ENCODE data around the gene NACC2. TPM values are rescaled to one million over a fixed set of nuclear protein-coding genes. Genes with fewer than 3 reads are reported as not detected.

NACC2 gene
- total RNA-seq: 11.8 TPM

- no peak for DNase-seq (ENCODE audit: low read depth in 2 of 3, low spot score in 2 of 3)
Observed at GRCh38 chr9:136095070-136096058, at the start of gene NACC2. Gene NACC2, minus strand, starts transcription at chr9:136095289. Its CDS starts 44,768 bp downstream, at chr9:136050521.

- no peak for DNase-seq (ENCODE audit: low read depth in 2 of 3, low spot score in 2 of 3)
Observed at GRCh38 chr9:136144450-136144849, 49.4 kb upstream of the NACC2 start.

GRCh38 chr9:136143215-136144001, 48.3 kb upstream of the NACC2 start:
- DNase-seq (ENCODE audit: low read depth in 2 of 3, low spot score in 2 of 3): peak in 2 of 3 donors; percentile 29 to 47

- no peak for DNase-seq (ENCODE audit: low read depth in 2 of 3, low spot score in 2 of 3)
Observed at GRCh38 chr9:136142859-136143214, 47.7 kb upstream of the NACC2 start.

- no peak for DNase-seq (ENCODE audit: low read depth in 2 of 3, low spot score in 2 of 3)
Observed at GRCh38 chr9:136142414-136142796, 47.3 kb upstream of the NACC2 start.

- no peak for DNase-seq (ENCODE audit: low read depth in 2 of 3, low spot score in 2 of 3)
Observed at GRCh38 chr9:136141682-136142413, 46.8 kb upstream of the NACC2 start.

GRCh38 chr9:136140966-136141365, 45.9 kb upstream of the NACC2 start:
- DNase-seq (ENCODE audit: low read depth in 2 of 3, low spot score in 2 of 3): no peak

- no peak for DNase-seq (ENCODE audit: low read depth in 2 of 3, low spot score in 2 of 3)
Observed at GRCh38 chr9:136140046-136140445, 45.0 kb upstream of the NACC2 start.

- peak in 1 of 3 donors; percentile 49 for DNase-seq (ENCODE audit: low read depth in 2 of 3, low spot score in 2 of 3)
Observed at GRCh38 chr9:136138566-136138965, 43.5 kb upstream of the NACC2 start.

GRCh38 chr9:136137321-136138265, 42.5 kb upstream of the NACC2 start:
- DNase-seq (ENCODE audit: low read depth in 2 of 3, low spot score in 2 of 3): no peak

GRCh38 chr9:136136127-136136925, 41.2 kb upstream of the NACC2 start:
- no peak for DNase-seq (ENCODE audit: low read depth in 2 of 3, low spot score in 2 of 3)

GRCh38 chr9:136135326-136136126, 40.4 kb upstream of the NACC2 start:
- no peak for DNase-seq (ENCODE audit: low read depth in 2 of 3, low spot score in 2 of 3)

GRCh38 chr9:136133959-136134484, 38.9 kb upstream of the NACC2 start:
- no peak for DNase-seq (ENCODE audit: low read depth in 2 of 3, low spot score in 2 of 3)

GRCh38 chr9:136133191-136133958, 38.3 kb upstream of the NACC2 start:
- DNase-seq (ENCODE audit: low read depth in 2 of 3, low spot score in 2 of 3): peak in 2 of 3 donors; percentile 52 to 63

GRCh38 chr9:136132512-136133050, 37.5 kb upstream of the NACC2 start:
- DNase-seq (ENCODE audit: low read depth in 2 of 3, low spot score in 2 of 3): no peak

GRCh38 chr9:136131629-136132511, 36.8 kb upstream of the NACC2 start:
- no peak for DNase-seq (ENCODE audit: low read depth in 2 of 3, low spot score in 2 of 3)

Measured in hematopoietic multipotent progenitor cell (in vitro differentiated cells).